GM18907 (cell line): ENCODE data around the gene COL5A1.

Experiments
- ATAC-seq: cut with Tn5 transposase; IDR thresholded peaks from one replicate; pipeline ENCODE4 v1.9.1; 2021; ENCODE audit warnings: mild to moderate bottlenecking, moderate library complexity; ENCODE audit not compliant: unreplicated experiment

The COL5A1 gene

DNA sequence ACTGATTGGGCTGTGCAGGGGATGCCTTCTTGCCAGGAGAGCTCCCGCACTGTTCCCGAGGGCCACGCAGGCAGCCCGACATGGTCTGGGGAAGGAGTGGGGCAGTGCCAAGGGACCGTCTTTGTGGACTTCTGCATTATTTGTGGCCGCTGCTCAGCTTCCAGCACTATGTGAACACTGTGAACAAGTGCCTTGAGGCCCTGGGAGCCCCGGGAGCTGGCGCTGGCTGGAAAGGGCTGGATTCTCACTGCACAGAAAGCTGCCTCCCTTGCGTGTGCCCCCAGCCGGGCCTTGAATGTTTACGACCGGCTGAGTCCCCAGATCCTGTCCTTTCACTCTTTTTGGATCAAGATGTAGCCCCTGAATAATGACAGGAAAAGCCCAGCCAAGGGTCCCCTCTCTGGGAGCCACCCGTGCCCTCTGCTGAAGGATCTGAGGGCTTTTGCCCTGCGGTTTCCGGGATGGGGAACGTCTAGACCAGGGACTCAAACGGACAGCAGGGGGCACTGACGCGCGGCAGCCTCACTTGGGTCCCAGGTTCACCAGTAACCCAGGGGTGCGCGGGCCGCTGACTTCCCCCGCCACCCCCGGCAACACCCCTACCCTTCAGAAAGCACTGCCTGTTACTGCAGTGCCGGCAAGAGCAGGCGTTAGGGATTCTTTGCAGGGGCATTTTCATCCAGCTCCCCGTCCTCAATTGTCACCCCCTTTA lies 140.1 kb downstream of the COL5A1 start:
- no peak for ATAC-seq

DNA sequence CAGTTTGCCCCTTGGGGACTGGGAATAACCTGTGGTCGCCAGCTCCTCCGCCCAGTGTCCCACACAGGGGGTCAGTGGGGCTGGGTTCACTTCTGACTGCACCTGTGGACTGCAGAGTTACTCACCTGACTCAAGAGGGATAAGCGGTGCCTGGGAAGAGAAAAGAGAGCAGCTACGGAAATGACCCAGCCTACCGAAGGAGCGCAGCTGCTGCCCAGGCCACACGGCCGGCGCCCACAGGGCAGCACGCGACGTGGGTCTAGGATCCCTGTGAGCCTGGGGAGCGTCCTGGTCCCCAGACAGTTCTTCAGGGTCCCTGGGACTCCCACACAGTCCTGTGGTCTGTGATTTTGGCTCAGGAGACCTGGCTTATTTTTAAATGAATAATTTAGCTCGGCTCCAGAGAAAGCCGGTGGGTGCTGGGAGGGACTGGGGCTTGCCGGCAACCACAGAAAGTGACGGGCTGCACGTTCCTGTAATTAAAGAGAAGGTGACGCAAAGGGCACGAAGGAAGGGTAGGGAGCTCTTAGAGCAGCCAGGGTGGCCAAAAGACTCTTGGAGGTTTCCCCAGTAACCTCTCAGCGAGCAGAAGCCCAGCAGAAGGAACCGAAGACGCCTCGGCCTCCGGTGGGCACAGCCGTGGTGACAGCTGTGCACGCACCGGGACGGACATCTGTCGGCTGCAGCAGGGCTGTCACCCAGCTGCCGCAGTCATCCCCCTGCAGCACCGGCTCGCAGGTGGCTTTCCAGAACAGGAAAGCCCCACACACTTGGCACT lies 141.5 kb downstream of the COL5A1 start:
- no peak for ATAC-seq

DNA sequence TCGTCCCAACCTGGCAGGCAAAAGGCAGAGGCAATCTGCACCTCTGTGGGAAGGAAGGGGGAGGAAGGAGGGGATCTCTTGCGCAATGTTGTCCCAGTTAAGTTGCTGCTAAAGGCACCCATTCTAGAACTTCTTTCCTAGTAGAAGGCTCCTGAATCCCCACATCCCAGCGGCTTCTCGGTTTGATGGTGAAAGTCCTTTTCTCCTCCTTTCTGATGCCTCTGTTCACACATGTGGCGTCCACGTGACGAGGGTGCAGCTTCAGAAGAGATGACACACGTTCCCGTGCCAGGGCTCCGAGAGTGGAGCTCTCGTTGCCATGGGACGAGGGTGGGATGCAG lies 142.1 kb downstream of the COL5A1 start:
- ATAC-seq = no peak

DNA sequence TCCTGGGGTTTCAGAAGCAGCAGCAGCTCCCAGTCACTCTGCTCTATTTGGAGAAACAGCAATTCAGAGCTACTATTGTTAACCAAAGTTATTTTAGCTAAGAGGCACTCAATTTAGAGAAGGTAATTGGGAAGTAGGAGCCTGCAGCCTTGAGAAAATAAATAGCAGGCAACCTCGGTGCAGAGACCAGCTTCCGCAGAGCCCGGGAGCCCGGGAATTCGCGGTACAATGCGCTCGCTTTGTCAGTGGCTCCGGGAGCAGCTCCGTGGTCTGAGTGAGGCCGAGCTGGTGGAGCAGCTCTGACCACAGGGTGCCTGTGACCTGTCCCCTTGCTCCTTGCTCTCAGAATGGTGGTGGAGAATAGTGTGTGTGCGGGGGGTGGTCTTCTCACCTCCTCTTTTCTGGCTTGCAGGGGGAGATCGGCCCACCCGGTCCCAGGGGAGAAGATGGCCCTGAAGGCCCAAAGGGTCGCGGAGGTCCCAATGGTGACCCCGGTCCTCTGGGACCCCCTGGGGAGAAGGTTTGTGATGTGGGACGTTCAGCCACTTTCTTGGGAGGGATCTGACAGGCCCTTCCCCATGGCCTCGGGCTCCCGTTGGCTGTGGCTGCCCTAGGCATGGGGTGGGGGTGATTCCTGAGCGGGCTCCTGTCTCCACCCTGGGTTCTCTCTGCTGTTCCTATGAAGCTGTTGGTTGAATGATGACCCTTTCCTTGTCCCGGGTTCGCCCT lies 143.1 kb downstream of the COL5A1 start:
- ATAC-seq = no peak

DNA sequence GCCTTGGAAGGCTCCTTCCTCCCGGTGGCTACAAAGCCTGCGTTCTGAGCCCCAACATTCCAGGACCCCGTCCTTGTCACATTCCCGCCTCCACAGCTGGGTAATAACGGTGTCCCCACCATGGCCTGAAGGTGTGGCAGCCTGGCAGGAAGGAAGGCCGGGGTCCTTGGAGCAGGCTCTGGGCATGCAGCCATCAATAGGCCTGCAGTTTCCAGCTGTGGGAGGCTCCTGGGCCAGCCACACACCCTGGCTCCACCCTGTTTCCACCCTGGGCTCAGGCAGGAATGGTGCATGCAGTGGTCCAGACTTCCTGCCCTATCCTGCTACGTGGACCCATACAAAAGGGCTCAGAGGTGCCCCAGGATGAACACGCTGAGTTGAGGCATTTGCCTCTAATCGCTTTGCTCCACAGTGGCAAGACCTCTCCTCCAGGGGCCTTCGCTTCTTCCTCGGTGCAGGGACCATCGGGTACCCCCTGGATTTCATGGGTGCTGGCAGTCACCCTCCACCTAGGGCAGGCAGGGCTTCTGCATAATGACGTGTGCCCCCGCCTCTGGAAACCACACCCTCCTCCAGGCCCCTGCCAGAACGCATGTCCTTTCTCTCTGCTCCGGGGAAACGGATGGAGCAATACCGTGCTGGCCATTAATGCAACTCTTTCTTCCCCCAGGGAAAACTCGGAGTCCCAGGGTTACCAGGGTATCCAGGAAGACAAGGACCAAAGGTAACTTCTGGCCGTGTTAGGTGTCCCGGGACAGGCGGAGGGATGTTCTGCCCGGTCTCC lies 143.9 kb downstream of the COL5A1 start:
- ATAC-seq = no peak

DNA sequence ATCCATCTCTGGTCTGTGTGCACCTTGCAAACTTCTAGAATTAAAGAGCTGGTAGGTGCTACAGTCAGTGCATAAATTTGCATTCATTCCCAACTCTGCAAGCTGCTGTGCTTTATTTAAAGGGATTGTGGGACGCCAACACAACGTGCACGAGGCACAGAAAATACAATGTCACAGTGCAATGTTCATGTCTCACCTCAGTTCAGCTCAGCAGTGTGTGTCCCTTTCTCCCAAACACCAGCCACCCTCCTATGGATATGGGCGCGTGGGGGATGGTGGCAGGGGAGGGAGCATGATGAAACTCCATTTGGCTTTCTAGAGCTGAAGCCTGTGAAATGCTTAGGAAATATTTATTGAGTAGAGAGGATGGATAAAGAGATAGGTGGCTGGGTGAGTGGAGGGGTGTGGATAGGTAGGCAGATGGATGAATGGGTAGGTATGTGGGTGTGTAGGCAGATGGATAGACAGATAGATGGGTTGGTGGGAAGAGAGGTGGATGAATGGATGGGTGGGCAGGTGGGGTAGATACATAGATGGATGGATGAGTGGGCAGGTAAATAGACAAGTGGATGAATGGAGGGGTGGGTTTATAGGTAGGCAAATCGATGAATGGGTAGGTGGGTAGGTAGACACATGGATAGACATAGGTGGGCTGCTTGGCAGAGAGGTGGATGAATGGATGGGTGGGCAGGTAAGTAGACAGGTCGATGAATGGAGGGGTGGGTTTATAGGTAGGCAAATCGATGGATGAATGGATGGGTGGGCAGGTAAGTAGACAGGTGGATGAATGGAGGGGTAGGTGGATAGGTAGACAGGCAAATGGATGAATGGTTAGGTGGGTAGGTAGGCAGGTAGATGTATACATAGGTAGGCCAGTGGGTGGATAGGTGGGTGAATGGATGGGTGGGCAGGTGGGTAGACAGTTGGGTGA lies 146.3 kb downstream of the COL5A1 start:
- no peak for ATAC-seq

DNA sequence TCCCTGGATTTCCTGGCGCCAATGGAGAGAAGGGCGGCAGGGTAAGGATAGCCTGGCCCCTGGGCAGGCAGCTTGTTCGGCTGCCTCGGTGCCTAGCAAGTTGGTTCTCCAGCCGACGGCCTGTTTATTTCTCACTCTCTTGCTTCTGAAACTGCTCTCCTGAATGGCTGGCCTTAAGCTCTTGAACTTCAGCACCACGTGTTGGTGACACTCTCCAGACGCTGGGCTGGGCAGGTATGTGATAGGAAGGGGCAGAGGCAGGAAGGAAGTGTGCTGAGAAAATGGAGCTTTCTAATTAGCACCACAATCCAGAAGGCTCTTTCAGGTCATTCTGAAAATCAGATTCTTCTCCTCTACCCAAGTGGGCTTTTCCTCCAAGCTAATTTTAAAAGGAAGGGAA lies 147.6 kb downstream of the COL5A1 start:
- no peak for ATAC-seq

DNA sequence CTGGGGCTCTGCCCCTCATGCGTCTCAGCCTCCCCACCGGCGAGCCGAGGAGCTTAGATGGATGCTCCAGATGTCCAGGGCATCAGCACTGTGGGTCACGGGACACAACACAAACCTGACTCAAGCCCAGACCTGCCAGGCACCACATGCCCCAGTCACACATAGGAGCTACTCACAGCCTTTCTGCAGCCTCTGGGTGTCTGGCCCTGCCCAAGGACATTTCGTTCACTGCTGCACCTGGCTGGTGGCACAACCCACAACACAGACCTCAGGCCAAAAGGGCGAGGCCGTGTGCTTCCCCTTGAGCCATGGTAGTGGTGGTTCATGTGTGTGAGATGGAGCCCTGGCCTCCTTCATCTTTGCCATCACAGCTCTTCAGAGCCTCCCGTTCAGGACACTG lies 149.4 kb downstream of the COL5A1 start:
- no peak for ATAC-seq

DNA sequence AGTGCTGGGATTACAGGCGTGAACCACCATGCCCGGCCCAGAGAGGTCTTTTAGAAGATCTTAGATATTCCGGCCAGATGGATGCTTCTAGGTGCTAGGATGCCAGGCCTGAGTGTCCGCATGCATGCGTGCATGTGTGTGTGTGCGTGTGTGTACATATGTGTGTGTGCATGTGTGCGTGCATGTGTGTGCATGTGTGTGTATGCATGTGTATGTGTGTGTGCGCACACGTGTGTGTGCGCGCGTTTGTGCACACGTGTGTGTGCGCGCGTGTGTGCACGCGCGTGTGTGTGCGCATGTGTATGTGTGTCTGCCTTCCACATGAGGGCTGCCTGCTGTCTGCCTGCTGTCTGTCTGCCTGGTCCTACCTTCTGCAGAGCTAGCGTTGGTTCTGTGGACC lies 151.0 kb downstream of the COL5A1 start:
- ATAC-seq = no peak

DNA sequence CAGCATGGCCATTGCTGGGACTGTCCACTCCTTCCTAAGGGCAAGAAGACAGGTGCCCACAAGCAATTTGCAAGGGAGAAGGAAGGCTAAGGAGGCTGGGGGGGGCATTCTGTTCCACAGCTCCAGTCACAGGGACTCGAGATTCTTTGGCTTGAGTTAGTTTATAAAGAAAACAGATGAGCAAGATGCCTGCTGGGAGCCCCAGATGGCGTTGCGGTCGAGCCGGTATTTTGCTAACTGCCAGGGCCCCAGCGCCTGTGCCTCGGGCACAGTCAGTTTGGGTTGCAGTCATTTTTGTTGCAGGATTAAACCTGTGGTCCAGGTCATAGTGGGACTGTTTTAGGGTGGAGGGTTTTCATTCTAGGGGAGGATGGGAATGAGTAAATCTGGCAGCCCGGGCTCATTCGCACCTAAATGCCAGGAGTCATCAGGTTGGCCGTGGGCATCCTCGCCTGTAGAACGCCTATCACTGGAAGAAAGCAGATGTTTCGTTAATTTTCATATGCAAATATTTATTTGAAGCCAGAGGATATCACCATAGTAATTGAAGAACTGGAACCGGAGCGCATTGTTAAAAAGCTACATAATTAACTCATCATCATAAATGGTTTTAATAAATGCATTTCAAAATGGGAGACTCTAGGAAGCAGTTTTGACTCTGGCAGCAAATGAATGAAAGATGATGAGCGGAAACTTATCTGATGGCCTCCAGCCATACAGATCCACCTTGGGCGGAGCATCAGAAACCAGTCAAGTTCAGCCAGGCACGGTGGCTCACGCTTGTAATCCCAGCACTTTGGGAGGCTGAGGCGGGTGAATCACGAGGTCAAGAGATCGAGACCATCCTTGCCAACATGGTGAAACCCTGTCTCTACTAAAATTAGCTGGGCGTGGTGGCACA lies 151.9 kb downstream of the COL5A1 start:
- no peak for ATAC-seq

DNA sequence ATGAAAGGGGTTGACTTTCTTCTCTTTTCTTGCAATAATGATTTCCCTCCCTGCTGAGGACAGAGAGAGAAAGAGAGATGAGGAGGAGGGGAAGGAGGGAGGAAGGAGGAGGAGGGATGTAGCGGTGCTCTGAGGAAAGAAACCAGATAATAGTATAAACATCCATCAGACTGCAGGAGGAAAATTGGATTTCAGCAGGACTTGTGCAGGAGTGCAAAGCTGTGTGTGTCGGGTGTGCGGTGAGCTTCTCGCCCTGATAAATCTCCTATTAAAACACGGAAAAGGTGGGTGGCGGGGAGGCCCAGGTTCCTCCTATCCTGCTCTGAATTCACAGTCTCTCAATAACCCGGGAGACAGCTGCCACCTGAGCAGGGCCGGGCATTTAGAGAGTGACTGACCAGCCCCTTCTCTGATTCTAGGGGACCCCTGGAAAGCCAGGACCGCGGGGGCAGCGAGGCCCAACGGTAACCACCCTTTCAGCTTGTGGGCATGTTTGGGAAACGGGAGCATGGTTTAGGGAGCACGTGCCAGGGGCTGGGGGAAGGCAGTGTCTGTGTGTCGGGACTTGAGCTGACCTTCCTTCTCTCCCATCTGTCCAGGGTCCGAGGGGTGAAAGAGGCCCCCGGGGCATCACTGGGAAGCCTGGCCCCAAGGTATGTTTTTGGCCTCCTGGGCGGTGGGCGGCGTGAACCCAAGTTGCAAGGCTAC lies 153.2 kb downstream of the COL5A1 start:
- ATAC-seq = no peak

DNA sequence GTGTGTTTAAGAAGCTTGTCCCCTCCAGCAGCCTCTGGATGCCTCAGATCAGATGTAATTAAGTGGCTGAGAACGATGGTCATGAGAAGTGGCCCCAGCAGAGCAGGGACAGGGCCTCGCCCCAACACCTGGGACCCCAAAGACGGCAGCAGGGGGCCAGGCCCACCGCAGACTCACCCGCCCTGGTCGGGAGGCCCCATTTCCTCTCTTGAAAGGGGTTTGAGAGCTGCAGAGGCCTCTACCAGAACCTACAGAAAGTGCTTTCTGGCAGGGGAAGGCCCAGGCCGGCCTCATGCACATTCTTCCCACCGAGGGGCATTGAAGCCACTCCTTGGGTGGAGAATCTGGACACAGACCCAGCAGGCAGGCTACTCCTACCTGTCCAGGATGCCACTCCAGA lies 153.8 kb downstream of the COL5A1 start:
- ATAC-seq = no peak

DNA sequence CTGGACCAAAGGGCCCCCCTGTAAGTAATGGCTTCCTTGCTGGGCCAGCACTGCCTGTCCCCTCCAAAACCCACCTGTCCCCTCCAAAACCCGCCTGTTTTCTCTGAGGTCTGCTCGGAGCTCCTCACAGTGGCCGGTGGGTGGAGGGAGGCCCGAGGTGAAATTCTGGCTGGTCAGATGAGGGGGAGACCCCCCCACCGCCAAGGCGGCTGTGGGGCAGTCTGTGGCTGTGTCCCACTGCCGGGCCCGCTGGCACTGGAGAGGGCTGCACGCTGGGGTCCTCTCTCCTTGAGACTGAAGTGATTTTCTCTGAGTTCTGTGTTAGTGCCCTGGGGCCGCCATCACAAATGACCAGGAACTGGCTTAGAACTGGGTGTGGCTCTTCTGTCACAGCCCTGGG lies 155.3 kb downstream of the COL5A1 start:
- no peak for ATAC-seq

DNA sequence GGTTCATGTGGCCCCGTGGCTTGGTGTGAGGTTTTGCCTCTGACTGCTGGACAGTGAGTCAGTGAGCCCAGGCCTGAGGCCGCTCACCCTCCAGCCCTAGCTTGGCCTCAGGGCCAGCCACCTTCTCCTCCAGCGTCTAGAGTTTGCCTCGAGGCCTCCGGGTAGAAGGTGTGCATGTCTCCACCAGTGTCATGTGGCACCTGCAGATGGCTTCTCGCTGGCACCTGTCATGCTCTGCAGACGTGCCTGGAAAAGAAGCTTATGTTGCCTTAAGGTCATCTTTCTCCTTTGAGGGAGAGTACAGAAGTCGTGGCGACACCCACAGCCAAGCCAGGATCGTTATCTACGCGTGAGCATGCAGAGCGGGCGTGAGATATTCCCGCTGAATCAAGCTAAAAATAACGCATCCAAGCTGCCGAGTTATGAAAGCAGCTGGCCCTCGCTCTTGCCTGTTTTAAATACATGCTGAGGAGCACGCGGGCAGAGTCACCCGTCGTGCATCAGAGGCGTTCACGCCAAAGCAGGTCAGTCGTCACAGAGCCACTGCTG lies 159.3 kb downstream of the COL5A1 start:
- ATAC-seq = no peak

DNA sequence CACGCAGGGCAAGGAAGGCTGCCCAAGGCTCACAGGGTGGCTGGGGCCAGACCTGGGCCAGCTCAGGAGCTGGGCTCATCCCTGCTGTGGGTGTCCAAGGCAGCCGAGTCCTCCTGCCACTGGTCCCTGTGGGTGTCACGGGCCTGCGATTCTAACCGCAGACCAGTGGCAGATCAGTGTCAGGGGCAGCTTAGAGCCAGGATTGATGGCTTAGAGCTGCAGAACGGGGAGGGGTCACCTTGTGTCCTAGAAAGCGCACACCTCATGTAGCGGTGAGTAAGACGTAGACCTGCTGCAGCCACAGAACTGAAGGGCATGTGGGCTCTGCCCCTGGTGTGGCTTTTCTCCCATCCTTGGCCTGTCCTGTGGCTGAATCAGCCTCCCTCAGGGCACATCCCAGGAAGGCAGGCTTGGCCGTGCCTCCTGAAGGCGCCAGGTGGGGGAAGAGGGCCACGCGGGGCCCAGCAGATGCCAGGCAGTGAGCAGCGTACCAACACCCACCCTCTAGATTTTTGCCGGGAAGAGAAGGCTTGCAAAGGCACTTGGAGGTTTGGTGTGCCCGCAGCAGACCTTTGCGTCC lies 160.7 kb downstream of the COL5A1 start:
- ATAC-seq = no peak

DNA sequence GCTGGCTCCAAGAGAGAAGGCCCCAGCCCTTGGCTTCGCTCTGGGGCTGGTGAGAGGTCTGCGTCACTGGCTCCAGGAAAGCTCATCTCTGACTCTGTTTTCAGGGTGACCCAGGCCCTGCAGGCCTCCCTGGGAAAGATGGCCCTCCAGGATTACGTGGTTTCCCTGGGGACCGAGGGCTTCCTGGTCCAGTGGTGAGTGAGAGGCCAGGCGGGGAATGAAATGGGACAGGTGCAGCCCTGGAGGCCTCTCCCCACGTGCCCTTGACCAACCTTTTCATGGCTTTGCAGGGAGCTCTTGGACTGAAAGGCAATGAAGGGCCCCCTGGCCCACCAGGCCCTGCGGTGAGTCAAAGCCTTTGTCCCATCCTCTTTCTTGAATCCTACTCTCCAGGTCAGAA lies 163.3 kb downstream of the COL5A1 start:
- ATAC-seq = no peak

DNA sequence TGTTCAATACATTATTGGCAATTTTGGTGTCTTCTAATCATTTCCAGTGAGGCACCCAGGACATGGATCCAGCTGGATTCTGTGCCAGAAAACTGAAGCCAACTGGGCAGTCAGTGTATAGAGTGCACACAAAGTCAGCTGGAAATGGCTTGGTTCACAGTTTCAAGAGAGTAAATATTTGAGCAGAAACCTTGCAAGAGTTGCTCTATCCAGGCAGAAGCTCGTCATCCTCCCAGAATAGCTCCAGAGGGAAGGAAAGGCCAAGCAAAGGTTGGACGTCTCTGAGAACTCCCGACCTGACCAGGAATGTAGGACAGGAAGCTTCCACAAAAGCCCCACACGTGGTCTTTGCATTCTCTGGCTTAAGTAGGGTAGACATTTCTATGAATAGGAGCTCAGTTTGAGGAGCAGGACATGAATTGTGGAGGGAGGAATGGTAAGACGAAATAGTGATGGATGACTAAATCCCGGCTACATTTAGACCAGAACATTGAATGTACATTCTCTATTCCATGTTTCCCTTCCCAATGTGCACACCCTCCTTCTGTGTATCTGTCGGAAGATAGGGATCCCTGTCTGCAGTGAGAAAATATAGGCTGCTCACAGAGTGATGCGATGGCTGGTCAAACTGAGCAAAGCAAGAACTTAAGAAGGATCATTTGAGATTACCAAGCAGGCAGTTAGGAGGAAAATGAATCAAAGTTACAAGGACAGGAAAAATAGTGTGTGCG lies 166.3 kb downstream of the COL5A1 start:
- ATAC-seq = no peak
